IMR-90 (cell line): ENCODE measurements around the gene RALGAPA2. TPM values are rescaled to one million over a fixed set of nuclear protein-coding genes. Genes with fewer than 3 reads are reported as not detected.

Experiments
- ATAC-seq: fragments of 200-7000 bp; cut with Tn5 transposase; 2 replicates; pipeline ENCODE4 v1.9.1; 2020; ENCODE audit warnings: low read depth, mild to moderate bottlenecking, moderate library complexity
- BruUV-seq: library from RNA; stranded (reverse); fragments of 400-500 nt; replicated peaks from 2 replicates; lab custom pipeline; 2021; lab: Mats Ljungman, UMichigan
- CTCF ChIA-PET: fragments of 300-600 bp; formaldehyde crosslinking; extraction: SDS; loops from one replicate; lab custom pipeline; 2021; ENCODE audit warnings: antibody characterized with exemption; lab: Yijun Ruan, JAX
- POLR2A ChIA-PET: fragments of 300-600 bp; sonication (Branson Sonifier 250); formaldehyde crosslinking; loops from one replicate; lab custom pipeline; 2022; ENCODE audit warnings: antibody characterized with exemption; ENCODE audit not compliant: unreplicated experiment; lab: Charles Lee
- DNase-seq: peaks from one replicate; pipeline ENCODE4 v3.0.0; 2013
- H2AFZ ChIP-seq: replicated peaks from 2 replicates; pipeline ENCODE3; 2013; ENCODE audit warnings: low read length, mild to moderate bottlenecking; ENCODE audit not compliant: poor library complexity
- H2AK5ac ChIP-seq: 2 replicates; pipeline ENCODE4 v1.6.1; 2013; ENCODE audit warnings: low read depth, low read length, inconsistent platforms
- H2AK9ac ChIP-seq: replicated peaks from 2 replicates; pipeline ENCODE3; 2013; ENCODE audit warnings: mild to moderate bottlenecking, low read depth, low read length, moderate library complexity; ENCODE audit not compliant: poor library complexity
- H2BK120ac ChIP-seq: 2 replicates; pipeline ENCODE4 v1.6.1; 2013; ENCODE audit warnings: low read depth, low read length, inconsistent platforms
- H2BK15ac ChIP-seq: 3 replicates; pipeline ENCODE4 v1.6.1; 2013; ENCODE audit warnings: low read depth, low read length, inconsistent platforms
- H2BK20ac ChIP-seq: 2 replicates; pipeline ENCODE4 v1.6.1; 2013; ENCODE audit warnings: low read depth, mild to moderate bottlenecking, inconsistent platforms, low read length, moderate library complexity
- H2BK5ac ChIP-seq: 2 replicates; pipeline ENCODE4 v1.6.1; 2013; ENCODE audit warnings: mild to moderate bottlenecking, low read depth, low read length, inconsistent platforms; ENCODE audit not compliant: poor library complexity, severe bottlenecking
- H3K14ac ChIP-seq: replicated peaks from 2 replicates; pipeline ENCODE4 v1.6.1; 2013; ENCODE audit warnings: low read depth, low read length, inconsistent platforms
- H3K18ac ChIP-seq: 2 replicates; pipeline ENCODE4 v1.6.1; 2013; ENCODE audit warnings: low read depth, low read length, control low read depth
- H3K23ac ChIP-seq: 2 replicates; pipeline ENCODE4 v1.6.1; 2013; ENCODE audit warnings: low read depth, low read length, inconsistent platforms
- H3K27ac ChIP-seq: 2 replicates; pipeline ENCODE4 v1.5.1; 2013; ENCODE audit warnings: mild to moderate bottlenecking, control low read depth, low read length; ENCODE audit not compliant: insufficient read depth
- H3K27me3 ChIP-seq: 2 replicates; pipeline ENCODE4 v1.6.1; 2013; ENCODE audit warnings: low read length; ENCODE audit not compliant: control insufficient read depth, insufficient read depth
- H3K36me3 ChIP-seq: 2 replicates; pipeline ENCODE4 v1.6.1; 2013; ENCODE audit warnings: low read length, mixed read lengths; ENCODE audit not compliant: control insufficient read depth, insufficient read depth
- H3K4ac ChIP-seq: 2 replicates; pipeline ENCODE4 v1.6.1; 2013; ENCODE audit warnings: low read depth, low read length, inconsistent platforms
- H3K4me1 ChIP-seq: 2 replicates; pipeline ENCODE4 v1.6.1; 2013; ENCODE audit warnings: low read length, mixed read lengths; ENCODE audit not compliant: control insufficient read depth, insufficient read depth
- H3K4me2 ChIP-seq: 2 replicates; pipeline ENCODE4 v1.6.1; 2013; ENCODE audit warnings: low read depth, mild to moderate bottlenecking, control low read depth, low read length, moderate library complexity
- H3K4me3 ChIP-seq: 2 replicates; pipeline ENCODE4 v1.5.1; 2013; ENCODE audit warnings: low read depth, mild to moderate bottlenecking, control low read depth, low read length, moderate library complexity; ENCODE audit not compliant: insufficient read depth
- H3K56ac ChIP-seq: 2 replicates; pipeline ENCODE4 v1.6.1; 2013; ENCODE audit warnings: low read length, inconsistent platforms; ENCODE audit not compliant: insufficient read depth; ENCODE audit errors: extremely low read depth
- H3K79me1 ChIP-seq, 2 experiments: 2 replicates each; pipeline ENCODE4 v1.6.1; 2013; ENCODE audit warnings: low read length in 2 of 2, inconsistent platforms in 1 of 2, low read depth in 1 of 2
- H3K9ac ChIP-seq: 2 replicates; pipeline ENCODE4 v1.6.1; 2013; ENCODE audit warnings: low read depth, low read length, control low read depth
- H3K9me1 ChIP-seq: 2 replicates; pipeline ENCODE4 v1.6.1; 2013; ENCODE audit warnings: low read length, inconsistent platforms; ENCODE audit not compliant: insufficient read depth
- H3K9me3 ChIP-seq: 2 replicates; pipeline ENCODE4 v1.6.1; 2013; ENCODE audit warnings: low read length; ENCODE audit not compliant: control insufficient read depth, insufficient read depth
- H4K20me1 ChIP-seq: 2 replicates; pipeline ENCODE4 v1.6.1; 2013; ENCODE audit warnings: low read length, inconsistent platforms; ENCODE audit not compliant: insufficient read depth
- H4K5ac ChIP-seq: 2 replicates; pipeline ENCODE4 v1.6.1; 2013; ENCODE audit warnings: mild to moderate bottlenecking, low read depth, low read length, control low read depth
- H4K8ac ChIP-seq, 2 experiments: 2 replicates each; pipeline ENCODE4 v1.6.1; 2013; ENCODE audit warnings: low read depth in 2 of 2, low read length in 2 of 2, control low read depth in 1 of 2, inconsistent platforms in 1 of 2
- H4K91ac ChIP-seq: 2 replicates; pipeline ENCODE4 v1.6.1; 2013; ENCODE audit warnings: low read depth, low read length, inconsistent platforms; ENCODE audit not compliant: insufficient read depth
- BHLHE40 ChIP-seq: fragments of 150-350 bp; IDR thresholded peaks from 2 replicates; pipeline ENCODE4 v1.6.1; 2016; ENCODE audit warnings: mild to moderate bottlenecking, low read depth, low read length
- CEBPB ChIP-seq: IDR thresholded peaks from 2 replicates; pipeline ENCODE4 v1.6.1; 2012; ENCODE audit warnings: low read depth, low read length, improper control_type of control experiment
- CHD1 ChIP-seq: IDR thresholded peaks from 2 replicates; pipeline ENCODE4 v1.6.1; 2012; ENCODE audit warnings: low read depth, low read length, improper control_type of control experiment
- ELK1 ChIP-seq: fragments of 150-350 bp; IDR thresholded peaks from 2 replicates; pipeline ENCODE4 v1.6.1; 2016; ENCODE audit warnings: low read depth, mild to moderate bottlenecking, low read length, moderate library complexity, borderline replicate concordance
- FOS ChIP-seq: fragments of 150-350 bp; IDR thresholded peaks from 2 replicates; pipeline ENCODE4 v1.6.1; 2016; ENCODE audit warnings: low read depth, low read length
- MAFK ChIP-seq: IDR thresholded peaks from 2 replicates; pipeline ENCODE4 v1.6.1; 2012; ENCODE audit warnings: low read depth, low read length, improper control_type of control experiment
- MAZ ChIP-seq: IDR thresholded peaks from 2 replicates; pipeline ENCODE4 v1.6.1; 2012; ENCODE audit warnings: low read depth, mild to moderate bottlenecking, low read length, improper control_type of control experiment, moderate library complexity, borderline replicate concordance
- MXI1 ChIP-seq: IDR thresholded peaks from 2 replicates; pipeline ENCODE4 v1.6.1; 2012; ENCODE audit warnings: low read depth, mild to moderate bottlenecking, low read length, moderate library complexity, borderline replicate concordance
- POLR2A ChIP-seq: IDR thresholded peaks from 2 replicates; pipeline ENCODE4 v1.6.1; 2012; ENCODE audit warnings: mild to moderate bottlenecking, low read depth, low read length
- RAD21 ChIP-seq: IDR thresholded peaks from 2 replicates; pipeline ENCODE4 v1.6.1; 2012; ENCODE audit warnings: low read length, improper control_type of control experiment
- RCOR1 ChIP-seq: IDR thresholded peaks from 2 replicates; pipeline ENCODE4 v1.6.1; 2012; ENCODE audit warnings: mild to moderate bottlenecking, low read length, improper control_type of control experiment; ENCODE audit not compliant: insufficient replicate concordance
- USF2 ChIP-seq: fragments of 150-350 bp; IDR thresholded peaks from 2 replicates; pipeline ENCODE4 v1.6.1; 2017; ENCODE audit warnings: mild to moderate bottlenecking, antibody characterized with exemption, low read length, low read depth
- dilution Hi-C: fragments of 300-500 bp; cut with HindIII; formaldehyde crosslinking; loops from one replicate; pipeline ENCODE4 v1.14.3; 2018; ENCODE audit warnings: low sequenced_read_pairs; ENCODE audit not compliant: unreplicated experiment
- in situ Hi-C: fragments of 300-500 bp; cut with MboI; formaldehyde crosslinking; loops from 3 replicates; pipeline ENCODE4 v1.14.3; 2019; ENCODE audit warnings: low sequenced_read_pairs, inconsistent platforms, mixed read lengths
- intact Hi-C: fragments of 100-400 bp; cut with micrococcal nuclease; formaldehyde crosslinking; loops from 2 replicates; pipeline ENCODE4 v1.10.0; 2022
- polyA plus RNA-seq, 3 experiments: library from polyadenylated mRNA; depleted of rRNA; stranded (reverse); fragments of >200 nt; gene quantifications; 2 replicates each; pipeline ENCODE4 v1.2.3, GENCODE V29; 2012; ENCODE audit warnings: low replicate concordance in 1 of 3
- total RNA-seq: library from RNA; depleted of rRNA; stranded (reverse); fragments of >200 nt; gene quantifications from 2 replicates; pipeline ENCODE4 v1.2.3, GENCODE V29; 2012
- TF ChIP-seq, protein P1 (sequence below): conservative IDR thresholded peaks from 2 replicates; pipeline ENCODE4 v1.5.1; 2012; ENCODE audit warnings: mild to moderate bottlenecking, low read depth, low read length, improper control_type of control experiment

RALGAPA2 gene
- total and polyA plus RNA-seq, 2 of the 4 experiments (the other 2 are of a cell fraction), result 1.3 to 3.9 TPM

DNA sequence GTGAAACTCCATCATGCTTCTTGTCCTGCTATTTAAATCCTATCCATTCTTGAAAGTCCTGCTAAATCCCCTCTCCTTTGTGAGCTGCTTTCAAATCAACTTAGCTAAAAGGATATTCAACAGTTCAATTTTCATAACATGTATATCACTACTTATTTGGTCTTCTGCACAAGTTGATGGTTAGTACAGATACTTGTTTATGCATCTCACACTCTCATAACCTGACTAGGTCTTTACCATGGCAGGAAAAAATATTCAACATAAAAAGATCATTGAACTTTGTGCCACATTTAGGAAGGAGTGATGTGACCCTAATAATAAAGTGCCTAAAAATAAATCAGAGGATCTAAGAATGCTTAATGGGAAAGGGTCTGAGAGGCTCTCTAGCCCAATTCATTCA, 148.2 kb downstream of the RALGAPA2 start:
- Histone ChIP-seq H2AFZ (no peak overlapping the region), H3K56ac (no peak overlapping the region), H3K27me3 (no peaks in the 10 kb centered on the region), H3K9me3 (no peaks in the 10 kb centered on the region), H3K14ac (no peak overlapping the region), H3K79me1 (no peaks in the 10 kb centered on the region), H3K27ac (no peak overlapping the region), H4K5ac (no peak overlapping the region), H2BK5ac (no peak overlapping the region), H3K36me3 (no peaks in the 10 kb centered on the region), H2AK5ac (no peak overlapping the region), H3K4me3 (no peak overlapping the region), H3K9ac (no peak overlapping the region), H2AK9ac (no peak overlapping the region), H4K8ac (no peak overlapping the region), H3K18ac (no peak overlapping the region), H3K4me1 (no peaks in the 10 kb centered on the region), H2BK15ac (no peak overlapping the region), H4K91ac (no peak overlapping the region), H3K23ac (no peak overlapping the region), H3K4me2 (no peak overlapping the region), H2BK20ac (no peak overlapping the region), H4K20me1 (no peaks in the 10 kb centered on the region), H3K9me1 (no peaks in the 10 kb centered on the region; the same call in 1 of the 2 replicates), H3K4ac (no peak overlapping the region), H2BK120ac (no peak overlapping the region)
- BruUV-seq, result no TSS peak
- TF ChIP-seq, protein P1, sequence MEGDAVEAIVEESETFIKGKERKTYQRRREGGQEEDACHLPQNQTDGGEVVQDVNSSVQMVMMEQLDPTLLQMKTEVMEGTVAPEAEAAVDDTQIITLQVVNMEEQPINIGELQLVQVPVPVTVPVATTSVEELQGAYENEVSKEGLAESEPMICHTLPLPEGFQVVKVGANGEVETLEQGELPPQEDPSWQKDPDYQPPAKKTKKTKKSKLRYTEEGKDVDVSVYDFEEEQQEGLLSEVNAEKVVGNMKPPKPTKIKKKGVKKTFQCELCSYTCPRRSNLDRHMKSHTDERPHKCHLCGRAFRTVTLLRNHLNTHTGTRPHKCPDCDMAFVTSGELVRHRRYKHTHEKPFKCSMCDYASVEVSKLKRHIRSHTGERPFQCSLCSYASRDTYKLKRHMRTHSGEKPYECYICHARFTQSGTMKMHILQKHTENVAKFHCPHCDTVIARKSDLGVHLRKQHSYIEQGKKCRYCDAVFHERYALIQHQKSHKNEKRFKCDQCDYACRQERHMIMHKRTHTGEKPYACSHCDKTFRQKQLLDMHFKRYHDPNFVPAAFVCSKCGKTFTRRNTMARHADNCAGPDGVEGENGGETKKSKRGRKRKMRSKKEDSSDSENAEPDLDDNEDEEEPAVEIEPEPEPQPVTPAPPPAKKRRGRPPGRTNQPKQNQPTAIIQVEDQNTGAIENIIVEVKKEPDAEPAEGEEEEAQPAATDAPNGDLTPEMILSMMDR, result no peak
- TF ChIP-seq BHLHE40 (no peak), USF2 (no peak), ELK1 (no peak), FOS (no peak), MXI1 (no peak), CEBPB (no peak), CHD1 (no peak), MAZ (no peak), RAD21 (no peak), RCOR1 (no peak), MAFK (no peak), POLR2A (no peak)
- dilution Hi-C loops (no loop called here), in situ Hi-C loops (no loop called here), intact Hi-C loops (no loop called here)
- CTCF ChIA-PET, result no interaction called here
- POLR2A ChIA-PET, result no interaction called here
- ATAC-seq, result no peak
- DNase-seq, result no peak
